ENCODE measurements around the gene SMAD5.

DNA sequence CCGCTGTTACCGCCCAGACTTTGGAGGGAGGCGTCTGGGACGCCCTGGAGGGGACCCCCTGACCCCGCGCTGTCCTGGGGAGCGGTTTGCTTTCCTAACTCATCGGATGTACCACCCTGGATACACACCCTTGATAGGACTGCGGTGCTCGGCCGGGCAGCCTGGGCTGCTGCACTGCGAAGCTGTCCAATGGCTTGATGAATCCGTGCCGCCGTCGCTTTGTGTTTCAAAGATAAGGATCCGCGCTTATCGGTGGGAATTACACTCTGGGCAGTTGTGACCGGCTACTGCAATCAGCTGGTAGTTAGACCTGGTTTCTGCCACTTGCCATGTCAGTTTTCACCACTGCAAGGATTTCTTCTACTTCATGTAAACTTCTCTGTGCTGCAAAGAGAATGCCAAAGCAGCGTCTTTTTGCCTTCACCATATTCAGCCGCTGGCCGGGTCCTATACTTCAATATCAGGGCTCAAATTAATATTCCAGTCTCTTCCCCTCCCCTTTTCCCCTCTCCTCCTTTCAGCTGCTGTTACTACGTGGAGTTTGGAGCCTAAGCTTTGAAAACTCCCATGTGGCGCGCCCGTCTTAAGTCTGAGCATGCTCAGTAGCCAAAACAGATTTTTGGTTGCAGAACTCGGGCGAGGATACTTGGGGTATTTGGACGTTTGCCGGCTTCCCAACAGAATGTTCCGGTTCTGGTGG, 727 bp downstream of the SMAD5 start:
- no peak for TF ChIP-seq EZH2 (IDR thresholded peaks at IDR 0.05; ENCODE audit: borderline replicate concordance, low read length)
- TF ChIP-seq, protein P1, sequence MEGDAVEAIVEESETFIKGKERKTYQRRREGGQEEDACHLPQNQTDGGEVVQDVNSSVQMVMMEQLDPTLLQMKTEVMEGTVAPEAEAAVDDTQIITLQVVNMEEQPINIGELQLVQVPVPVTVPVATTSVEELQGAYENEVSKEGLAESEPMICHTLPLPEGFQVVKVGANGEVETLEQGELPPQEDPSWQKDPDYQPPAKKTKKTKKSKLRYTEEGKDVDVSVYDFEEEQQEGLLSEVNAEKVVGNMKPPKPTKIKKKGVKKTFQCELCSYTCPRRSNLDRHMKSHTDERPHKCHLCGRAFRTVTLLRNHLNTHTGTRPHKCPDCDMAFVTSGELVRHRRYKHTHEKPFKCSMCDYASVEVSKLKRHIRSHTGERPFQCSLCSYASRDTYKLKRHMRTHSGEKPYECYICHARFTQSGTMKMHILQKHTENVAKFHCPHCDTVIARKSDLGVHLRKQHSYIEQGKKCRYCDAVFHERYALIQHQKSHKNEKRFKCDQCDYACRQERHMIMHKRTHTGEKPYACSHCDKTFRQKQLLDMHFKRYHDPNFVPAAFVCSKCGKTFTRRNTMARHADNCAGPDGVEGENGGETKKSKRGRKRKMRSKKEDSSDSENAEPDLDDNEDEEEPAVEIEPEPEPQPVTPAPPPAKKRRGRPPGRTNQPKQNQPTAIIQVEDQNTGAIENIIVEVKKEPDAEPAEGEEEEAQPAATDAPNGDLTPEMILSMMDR (IDR thresholded peaks at IDR 0.05; ENCODE audit: low read length), result no peak
